Heart left ventricle (tissue), 13 donors: ENCODE results near the gene GPR4.

ENCODE experiments used
- POLR2A ChIP-seq, 2 donors: fragments of 450-650 bp; IDR thresholded peaks; one replicate each; pipeline ENCODE4 v1.6.1; 2017; ENCODE audit warnings: antibody characterized with exemption in 2 of 2, mild to moderate bottlenecking in 2 of 2, moderate library complexity in 2 of 2
- TF ChIP-seq, protein P1 (sequence below), 12 donors: fragments of 200-600 bp; sonication (generic) in 4 of 12; IDR thresholded peaks; one replicate each; pipeline versions ENCODE4 v1.5.0 to v1.8.0; 2018 to 2022; ENCODE audit warnings: antibody characterized with exemption in 12 of 12, mild to moderate bottlenecking in 5 of 12
- donor health status: ischemic (EF 13 %, LVEDD 7.1; RV severe dilation, severe dysfunction).
- donor health status: DM: no; HTN: yes; CAD: no.
- donor health status: DM: no; HTN: no; CAD: no.
- donor health status: ischemic (EF 25% LVEDD 6.9; RV normal size, moderate dysfunction).
- donor health status: ischemic (EF 25% LVEDD 5.7; RV mildly dilated, moderate dysfunction).
- donor health status: ischemic (EF 35%, LVEDD 5.7; RV mildly dilated, moderate dysfunction).
- donor health status: nonischemic (EF 11% LVEDD 7.7; RV severe dilation, severe dysfunction).
- donor health status: DM: yes; HTN: yes; CAD: no.
- donor health status: PGD.
- donor health status: ischemic (EF 29% LVEDD 5.4; RV normal size, mild dysfunction).
- donor health status: nonischemic (EF 23%, LVEDD 6.1; RV moderate dilation, normal function).

DNA sequence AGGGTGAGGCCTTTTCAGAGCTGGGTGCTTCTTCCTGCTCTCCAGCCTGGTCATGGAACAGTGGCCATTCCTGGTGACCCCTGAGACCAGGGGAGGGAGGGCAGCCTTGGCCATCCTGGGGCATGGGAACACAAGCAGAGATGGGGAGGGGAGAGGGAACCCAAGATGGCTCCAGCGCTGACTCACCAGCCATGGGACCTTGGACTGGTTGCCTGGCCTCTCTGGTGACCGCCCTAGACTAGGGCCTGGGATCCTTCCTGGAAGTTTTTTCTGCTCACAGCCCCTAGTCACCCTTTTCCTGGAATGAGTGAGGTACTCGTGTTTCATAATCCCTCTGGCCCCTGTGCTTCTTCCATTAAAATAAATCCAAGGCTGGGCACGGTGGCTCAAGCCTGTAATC is 14.1 kb downstream of the GPR4 start:
- TF ChIP-seq, protein P1, sequence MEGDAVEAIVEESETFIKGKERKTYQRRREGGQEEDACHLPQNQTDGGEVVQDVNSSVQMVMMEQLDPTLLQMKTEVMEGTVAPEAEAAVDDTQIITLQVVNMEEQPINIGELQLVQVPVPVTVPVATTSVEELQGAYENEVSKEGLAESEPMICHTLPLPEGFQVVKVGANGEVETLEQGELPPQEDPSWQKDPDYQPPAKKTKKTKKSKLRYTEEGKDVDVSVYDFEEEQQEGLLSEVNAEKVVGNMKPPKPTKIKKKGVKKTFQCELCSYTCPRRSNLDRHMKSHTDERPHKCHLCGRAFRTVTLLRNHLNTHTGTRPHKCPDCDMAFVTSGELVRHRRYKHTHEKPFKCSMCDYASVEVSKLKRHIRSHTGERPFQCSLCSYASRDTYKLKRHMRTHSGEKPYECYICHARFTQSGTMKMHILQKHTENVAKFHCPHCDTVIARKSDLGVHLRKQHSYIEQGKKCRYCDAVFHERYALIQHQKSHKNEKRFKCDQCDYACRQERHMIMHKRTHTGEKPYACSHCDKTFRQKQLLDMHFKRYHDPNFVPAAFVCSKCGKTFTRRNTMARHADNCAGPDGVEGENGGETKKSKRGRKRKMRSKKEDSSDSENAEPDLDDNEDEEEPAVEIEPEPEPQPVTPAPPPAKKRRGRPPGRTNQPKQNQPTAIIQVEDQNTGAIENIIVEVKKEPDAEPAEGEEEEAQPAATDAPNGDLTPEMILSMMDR (IDR thresholded peaks at IDR 0.05) = no peak
- no peak for TF ChIP-seq POLR2A (IDR thresholded peaks at IDR 0.05)
